Stimulated activated naive CD4-positive, alpha-beta T cell treated with Interleukin-2 at 50 U/mL for 16 hours (primary cell): Measurements from ENCODE around the gene CCL21.

Experiments used
- DNase-seq: peaks from one replicate; lab custom pipeline; 2025; lab: John Stamatoyannopoulos, UW

Gene CCL21

DNA sequence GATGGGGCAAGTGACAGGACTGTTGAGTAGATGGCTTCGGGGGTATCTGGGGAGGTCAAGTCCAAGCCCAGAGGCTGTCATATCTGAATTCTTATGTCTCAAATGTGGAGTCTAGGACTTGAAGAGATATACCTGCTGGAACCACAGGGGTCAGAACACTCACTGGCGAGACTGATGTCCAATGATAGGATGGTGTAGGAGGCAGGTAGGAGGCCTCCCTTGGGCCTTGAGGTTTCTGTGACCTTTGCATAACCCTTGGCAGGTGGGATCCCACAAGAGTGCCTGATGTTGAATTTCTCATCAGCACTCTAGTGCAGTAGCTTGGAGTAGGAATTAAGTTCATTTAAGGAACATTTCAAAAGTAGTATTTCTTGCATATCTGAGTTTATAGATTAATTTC lies 2.8 kb downstream of the CCL21 start:
- DNase-seq = no peak

DNA sequence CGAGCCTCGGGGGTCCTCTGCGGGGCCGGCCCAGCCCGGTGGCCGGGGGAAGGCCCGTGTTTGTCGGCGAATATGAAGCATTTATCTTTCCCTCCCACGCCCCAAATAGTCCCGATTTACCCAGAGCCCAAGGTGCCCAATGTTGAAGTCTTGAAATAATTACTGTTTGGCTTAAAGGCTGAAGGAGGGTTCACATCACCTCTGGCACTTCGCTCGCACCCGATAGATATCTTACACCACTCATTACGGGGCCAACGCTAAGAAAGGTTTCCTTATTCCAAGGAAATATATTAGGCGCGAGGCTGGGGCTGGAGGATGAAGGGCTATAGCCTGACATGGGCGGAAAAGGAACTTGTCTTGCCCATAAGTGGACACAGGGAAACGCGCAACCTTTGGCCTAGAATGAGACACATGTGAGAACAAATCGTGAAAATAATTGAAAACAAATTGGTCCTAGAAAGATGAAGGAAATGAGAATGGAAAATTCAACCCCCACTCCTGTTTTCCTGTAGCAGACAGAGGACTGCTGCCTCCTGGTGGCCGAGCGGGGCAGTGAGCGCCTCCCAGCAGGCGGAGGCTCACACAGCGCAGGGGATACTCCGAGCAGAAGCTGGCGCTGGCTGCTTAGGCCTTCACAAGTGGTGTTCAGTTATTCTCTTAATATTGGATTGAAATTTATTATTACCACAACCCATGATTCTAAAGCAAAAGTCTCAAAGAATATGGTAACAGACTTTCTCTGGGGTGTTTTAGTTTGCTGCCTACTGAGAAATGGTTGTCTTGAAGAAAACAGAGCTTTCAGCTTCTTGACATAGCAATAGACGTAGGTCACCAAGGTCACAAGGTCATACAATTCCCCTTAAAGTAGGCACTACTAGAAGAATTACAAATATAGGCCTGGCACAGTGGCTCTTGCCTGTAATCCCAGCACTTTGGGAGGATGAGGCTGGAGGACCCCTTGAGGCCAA lies 7.9 kb downstream of the CCL21 start:
- DNase-seq = peak; percentile 76

DNA sequence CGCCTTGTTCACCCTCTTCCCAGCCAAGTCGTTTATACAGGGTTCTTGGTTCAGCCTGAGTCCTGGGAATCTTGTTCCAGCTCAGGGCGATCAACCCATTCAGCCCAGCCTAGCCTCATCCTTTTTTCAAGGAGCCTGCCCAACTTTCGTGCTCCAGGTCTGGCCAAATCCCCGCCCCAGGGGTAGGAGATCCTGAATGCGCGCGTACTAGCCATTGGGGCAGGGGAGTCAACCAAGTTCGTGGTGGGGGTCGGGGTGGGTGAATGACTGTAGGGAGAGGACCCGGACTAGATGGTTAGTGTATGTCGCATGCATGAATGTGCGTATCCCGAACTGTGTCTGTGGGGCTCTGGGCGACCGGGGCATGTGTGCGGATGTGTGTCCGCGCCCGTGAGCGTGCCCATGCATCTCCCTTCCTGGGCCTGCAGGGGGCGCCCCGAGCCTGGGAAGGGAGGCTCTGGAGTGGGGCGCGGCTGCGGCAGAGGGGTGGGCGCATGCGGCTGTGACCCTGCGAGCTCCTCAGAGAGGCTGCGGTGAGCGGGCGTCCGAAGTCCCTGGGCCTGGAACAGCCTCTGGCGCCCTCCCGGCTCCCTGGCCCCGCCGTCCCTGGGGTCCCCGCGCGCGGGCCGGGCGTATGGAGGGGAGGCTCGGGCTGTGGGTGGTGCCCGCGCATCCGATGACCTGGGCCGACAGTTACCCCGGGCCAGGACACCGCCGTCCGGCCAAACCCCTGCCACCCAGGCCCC lies 8.7 kb downstream of the CCL21 start:
- DNase-seq = peak; percentile 72

DNA sequence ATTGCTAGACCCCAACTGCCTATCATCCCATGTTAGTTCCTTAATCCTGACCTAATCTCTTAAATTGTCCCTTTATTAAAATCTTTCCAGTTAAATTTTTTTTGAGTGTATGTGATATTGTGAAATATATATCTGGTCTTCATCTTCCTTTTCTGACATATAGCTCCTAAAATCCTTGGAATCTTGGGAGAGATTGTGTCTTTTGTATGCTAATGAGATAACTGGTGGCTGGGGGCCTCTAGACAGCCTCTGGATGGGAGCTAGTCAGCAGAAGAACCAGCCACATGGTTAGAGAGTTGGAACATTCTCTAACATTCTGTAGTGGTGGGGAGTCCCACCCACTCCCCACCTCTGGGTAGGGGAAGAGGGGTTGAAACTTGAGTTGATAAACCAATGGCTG lies 15.1 kb downstream of the CCL21 start:
- no peak for DNase-seq

DNA sequence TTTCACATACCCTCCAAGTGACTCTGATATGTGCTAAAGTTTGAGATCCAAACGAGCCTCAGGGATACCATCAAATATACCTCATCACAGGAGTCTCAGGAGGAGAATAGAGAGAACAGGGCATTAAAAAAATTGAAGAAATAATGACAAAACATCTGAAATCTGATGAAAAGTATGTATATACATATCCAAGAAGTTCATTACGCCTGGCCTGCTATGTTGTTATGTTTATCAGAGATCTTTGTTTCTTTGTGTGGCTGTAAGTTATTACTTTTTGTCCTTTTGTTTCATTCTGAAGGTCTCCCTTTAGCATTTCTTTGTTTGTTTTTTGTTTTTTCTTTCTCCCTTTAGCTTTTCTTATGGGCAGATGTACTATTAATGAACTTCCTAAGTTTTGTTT lies 16.4 kb downstream of the CCL21 start:
- no peak for DNase-seq

DNA sequence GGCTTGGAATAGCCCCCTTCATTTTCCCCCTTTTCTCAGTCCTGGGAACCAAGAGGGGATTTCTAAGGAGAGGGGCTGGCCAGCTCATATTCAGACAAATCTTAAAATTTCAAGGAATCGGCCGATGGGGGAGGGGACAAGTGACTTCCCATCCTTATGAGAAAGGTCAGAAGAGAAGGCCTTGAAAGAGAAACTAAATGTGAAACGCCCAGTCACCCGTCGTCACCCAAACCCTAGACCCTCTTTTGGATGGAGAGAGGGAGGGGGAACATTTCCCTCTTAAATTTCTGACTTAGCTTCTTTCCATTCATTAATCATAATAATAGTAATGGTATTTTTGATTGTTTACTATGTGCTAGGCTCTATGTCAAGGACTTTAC lies 18.0 kb downstream of the CCL21 start:
- DNase-seq = no peak

DNA sequence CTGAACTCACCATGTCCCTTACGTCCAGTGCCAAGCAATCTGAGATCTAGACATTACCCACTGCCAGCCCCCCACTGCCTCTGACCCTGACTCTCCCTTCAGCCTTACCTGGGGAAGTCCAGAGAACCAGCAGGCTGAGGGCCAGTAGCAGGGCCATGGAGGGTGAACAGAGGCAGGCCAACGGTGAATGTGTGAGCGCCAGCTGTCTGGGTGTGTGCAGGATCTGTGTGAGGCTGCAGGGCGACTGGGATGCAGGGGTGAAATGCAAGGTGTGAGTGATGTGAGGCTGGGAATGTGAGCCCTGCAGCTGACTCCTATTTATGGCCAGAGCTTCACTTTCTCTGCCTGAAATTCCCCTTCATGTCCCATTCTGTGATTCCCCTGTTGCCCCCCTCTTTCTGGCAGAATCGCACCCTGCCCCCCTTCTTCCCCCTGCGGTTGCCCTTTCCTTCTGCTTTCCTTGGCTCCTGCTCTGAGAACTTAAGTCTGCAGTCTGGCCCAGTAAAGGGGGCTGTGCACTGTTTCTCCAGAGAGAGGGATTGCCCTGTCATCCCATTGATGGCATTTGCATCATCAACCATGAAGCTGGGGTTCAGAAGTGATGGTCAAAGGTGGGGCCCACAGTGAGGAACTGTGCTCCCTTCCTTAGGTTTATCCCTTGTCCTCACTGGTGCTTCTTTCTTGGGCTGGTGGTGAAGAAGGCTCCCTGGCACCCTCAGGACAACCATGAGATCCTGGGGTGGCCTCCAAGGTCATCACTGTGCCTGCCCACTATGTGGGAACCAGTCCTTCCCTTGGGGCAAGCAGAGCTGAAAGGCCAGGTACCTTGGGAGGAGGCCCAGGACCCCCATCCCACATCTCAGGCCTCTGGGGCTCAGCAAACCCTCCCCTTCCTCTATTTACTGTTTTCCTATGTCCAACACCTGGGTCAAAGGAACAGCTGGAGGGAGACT lies 18.7 kb downstream of the CCL21 start, which contains the start of gene CCL19:
CCL19 (minus strand) TSS at position 294 of the 953 bp plus-strand sequence; CDS start at position 157, 137 bp downstream.
- DNase-seq = no peak

DNA sequence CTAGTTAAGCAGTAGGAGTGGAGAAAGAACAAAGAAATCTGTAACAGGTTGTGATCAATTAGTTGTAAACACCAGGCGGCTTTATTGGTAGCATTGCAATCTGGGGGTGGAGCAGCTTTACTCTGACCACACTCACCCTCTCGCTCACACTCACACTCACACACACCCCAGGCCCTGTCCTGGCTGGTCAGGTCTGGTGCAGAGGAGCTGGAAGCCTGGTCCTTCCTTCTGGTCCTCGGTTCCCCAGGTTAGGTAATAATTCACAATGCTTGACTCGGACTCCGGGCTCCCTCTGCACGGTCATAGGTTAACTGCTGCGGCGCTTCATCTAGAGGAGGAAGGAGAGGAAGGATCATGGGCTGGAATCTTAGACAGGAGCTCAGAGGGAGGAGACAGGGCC lies 20.4 kb downstream of the CCL21 start:
- no peak for DNase-seq

DNA sequence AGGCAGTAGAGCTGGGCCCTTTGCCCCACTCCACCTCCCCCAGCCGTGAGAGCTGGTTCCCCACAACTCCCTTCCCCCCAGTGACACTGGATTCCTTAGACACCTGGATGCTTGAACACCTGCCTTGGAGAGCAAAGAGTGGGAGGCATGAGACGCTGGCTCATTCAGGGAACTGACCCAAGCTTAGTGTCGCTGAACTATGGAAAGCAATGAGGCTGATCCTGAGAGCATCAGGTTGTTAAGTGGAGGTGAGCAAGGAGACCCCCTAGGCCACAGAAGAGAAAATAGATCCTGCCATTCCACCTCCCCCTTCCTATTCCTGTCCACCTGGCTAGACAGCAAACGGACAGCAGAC lies 20.8 kb downstream of the CCL21 start:
- no peak for DNase-seq

DNA sequence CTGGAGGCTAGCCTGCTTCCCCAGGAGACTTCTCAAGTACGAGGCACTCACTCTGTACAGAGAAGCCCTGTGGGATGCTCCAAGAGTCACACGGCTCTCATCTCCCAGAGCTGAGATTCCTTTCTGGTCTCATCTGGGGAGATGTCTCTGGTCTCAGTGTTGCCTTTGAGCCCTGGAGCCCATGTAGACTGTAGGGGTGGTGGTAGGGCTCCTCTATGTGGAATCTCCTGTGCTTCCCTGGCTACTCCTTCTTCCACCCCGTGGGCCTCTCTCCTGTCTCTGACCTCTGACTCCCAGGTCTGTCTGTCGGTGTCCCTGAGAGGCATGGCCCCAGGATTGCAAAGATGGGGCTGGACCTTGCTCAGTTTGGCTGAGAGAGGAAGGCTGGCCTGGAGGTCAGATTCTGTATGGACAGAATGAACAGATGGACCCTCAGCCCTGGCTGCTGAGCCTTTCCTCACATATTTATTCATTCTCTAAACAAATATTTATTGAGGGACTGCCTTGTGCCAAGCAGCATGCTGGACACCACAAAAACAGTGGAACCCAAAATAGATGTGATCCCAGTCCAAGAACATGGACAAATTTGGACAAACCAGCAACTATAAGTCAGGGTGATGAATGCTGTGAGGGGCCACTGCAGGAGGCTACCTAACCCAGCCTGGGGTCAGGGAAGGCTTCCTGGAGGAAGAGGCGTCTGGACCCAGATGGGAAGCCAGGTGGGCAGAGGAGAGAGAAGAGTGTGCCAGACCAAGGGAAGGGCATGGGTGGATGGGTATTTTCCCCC lies 21.4 kb downstream of the CCL21 start:
- no peak for DNase-seq

DNA sequence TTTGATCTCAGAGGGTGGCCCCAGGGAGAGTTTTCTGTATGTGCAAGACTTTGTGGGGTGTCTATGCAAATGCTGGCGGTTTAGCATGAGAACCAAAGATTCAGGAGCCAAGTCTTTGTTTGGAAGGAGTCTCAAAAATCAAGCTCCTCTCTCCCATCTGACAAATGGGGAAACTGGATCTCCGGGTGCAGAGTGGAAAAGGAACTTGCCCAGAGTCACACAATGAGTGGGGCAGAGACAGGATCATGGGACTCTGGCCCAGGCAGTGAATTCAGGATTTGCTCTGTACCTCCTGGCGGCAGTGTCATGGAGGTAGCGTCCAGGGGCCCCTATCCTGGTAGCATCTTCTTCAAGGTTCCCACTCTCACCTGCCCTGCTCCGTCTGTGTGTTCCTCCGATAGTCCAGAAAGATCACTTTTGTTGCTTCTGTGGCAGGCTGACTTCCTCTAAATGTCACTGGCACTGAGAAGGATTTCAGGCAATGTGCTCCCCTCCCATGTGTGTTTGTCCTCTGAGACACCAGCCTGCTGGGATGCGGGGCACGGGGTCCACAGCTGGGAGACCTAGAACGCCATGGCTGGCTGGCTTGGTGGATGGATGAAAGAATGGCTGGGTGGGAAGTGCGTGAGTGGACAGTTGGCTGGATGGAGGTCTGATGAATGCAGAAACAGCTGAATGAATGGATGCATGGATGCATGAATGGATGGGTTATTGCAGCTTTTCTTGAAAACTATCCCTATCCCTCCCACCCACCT lies 22.5 kb downstream of the CCL21 start:
- no peak for DNase-seq

DNA sequence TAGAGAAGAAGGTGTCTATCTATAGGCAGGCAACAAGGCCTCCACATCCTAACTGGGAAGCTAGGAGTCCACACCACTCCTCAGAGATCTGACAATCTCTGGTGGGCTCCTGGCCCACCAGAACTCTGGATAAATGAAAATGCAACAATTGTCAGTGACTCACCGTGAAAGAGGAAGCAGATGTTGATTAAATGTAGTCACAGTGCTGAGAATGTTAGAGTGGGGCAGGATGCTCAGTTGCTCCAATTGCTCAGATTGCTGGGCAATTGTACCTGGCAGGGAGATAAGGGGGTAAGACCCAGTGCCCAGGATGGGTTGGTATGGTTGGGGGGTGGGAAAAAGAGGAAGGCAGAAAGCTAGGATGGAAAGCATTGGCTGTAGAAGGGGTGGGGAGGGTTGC lies 23.2 kb downstream of the CCL21 start:
- DNase-seq = no peak

DNA sequence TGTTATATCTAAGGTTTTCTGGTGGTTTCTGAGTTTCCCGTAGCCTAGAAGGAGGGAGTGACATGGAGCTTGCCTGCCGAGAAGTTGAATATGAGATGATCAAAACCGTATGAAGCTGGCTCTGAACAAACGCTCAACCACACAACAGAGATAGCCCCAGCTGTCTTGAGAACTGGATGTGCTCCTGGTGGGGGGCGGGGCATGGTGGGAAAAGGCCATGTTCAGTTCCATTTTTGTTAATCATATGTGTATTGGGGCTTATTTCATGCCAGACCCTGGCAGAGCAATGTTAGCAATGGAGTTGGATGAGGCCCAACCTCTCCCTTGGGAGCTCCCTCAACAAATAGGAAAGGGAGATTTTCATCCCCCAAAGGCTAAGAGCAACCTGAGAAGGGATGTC lies 23.7 kb downstream of the CCL21 start:
- DNase-seq = no peak

DNA sequence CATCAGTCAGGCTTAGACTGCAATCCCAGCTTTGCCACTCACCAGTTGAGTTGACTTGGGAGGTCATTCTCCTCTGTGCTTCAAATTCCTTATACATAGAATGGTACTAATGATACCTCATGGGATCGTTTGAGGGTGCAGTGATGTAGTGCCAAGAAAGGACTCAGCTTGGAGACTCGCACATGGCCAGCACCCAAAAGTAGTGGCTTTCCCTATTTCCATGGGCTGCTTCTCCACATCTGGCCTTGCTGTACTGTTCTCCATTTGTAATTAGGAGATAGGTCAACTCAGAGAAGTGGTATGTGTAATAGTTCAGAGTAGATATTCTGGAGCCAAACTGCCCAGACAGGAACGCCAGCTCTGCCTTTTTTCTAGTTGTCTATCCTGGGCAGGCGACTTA lies 24.3 kb downstream of the CCL21 start:
- DNase-seq = no peak

DNA sequence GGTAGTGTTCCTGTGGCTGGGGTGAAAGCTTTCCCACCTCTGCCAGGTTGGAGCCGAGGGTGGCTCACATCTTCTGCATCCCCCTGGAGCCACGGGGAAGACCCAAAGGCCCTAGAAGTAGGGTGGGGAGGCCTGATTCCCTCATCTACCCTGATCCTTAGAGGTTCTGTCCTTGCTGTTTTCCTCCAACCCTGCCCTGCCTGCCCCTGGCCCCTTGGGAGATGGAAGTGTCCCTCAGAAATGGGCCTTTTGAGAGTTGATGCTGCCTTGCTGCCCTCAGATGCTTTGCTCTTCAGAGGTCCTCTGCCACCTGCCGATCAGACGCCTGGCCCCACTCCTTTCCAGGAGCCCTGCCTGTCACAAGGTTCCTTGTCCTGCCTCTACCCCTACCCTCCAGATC lies 25.1 kb downstream of the CCL21 start:
- DNase-seq = no peak

DNA sequence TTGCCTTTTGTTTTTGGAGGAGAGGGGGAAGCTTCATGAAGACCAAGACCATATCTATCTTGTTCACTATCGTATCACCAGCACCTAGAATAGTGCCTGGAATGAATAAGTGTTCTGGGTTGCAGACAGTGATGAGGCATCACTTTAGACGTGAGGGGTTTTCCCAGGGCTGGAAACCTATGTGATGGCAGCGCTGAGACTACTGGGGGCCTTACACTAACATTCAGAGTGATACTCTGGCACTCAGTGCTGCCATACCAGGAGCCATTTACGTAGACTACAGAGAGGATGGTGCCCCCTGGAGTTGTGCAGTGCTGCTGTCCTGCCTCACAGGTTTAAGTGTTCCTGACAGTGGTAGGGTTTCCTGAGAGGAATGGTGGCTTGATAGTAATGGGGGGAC lies 25.8 kb downstream of the CCL21 start:
- DNase-seq = peak; percentile 17

DNA sequence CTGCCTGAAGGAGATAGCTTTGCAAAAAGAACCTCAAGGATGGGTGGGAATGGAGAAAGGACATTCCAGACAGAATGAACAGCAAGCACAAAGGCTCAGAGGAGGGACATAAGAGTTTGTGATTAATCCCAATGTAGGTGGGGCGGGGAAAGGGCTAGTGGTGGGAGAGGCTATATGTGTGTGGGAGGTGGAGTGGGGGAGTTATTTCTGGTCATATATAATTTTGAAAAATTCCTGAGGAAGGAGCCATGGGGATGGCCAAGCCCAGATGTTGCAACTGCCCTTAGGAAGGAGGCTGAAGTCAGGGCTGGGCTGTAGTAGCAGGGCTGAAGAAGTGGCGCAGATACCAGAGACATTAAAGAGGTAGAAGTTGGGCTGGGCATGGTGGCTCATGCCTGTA lies 34.1 kb downstream of the CCL21 start:
- DNase-seq = no peak

DNA sequence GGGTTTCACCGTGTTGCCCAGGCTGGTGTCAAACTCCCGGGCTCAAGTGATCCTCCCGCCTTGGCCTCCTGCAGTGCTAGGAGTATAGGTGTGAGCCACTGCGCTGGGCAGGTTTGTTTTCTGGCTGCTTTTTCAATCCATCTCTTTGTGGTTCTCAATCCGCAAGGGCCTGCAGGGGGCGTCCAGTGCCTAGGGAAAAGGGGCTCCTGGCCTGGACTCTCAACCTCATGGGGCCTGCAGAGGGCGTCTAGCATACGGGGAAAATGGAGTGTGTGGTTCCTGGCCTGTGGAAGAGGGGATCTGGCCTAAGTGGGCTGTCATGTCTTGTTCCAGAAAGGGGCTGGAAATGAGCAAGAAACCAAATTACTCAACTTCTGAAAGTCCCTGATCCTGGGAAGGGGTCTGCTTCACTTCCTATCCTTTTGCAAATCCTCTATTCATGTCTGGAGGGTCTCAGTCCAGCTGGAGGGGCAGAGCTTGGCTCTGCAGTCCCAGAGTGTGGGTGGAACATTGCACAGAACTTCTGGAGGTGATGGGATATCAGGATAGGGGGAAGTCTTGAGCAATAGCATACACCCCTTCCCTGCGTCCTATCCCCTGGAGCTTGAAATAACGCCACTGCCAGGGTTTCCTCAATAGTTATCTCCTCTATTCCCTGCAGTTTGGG lies 34.8 kb downstream of the CCL21 start:
- peak; percentile 23 for DNase-seq

DNA sequence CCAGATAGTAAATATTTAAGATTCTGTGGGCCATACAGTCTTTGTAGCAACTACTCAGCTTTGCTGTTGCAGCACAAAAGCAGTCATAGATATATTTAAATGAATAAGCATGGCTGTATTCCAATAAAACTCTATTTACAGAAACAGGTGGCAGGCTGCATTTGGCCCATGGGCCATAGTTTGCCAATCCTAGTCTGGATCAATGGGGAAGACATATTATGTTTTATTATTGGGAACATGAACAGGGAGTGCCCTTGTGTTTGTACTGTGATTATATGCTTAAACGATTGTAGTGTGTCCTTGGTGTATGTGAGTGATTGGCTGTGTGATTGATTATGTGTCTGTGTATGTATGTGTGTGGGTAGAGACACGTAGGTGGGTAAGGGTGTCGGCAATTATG lies 35.5 kb downstream of the CCL21 start:
- no peak for DNase-seq

DNA sequence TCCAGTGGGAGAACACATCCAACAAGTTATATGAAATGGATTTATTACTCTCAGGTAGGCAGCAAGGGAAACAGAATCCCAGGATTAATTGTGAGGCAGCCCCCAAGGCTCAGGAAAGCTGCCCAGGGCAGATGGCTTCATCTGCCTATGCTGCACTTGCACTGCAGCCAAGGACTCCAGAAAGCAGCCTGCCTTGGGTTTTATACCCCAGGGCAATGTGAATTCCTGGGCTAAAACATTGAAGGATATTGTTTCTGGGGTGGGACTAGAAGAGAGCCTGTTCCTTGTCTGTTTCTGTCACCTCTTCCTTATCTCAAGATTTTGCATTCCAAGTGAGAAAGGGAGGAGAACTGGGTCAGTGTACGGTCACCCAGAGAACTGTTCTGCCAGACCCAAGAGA lies 38.6 kb downstream of the CCL21 start:
- DNase-seq = no peak
